Sigmoid colon (tissue), 7 donors: ENCODE data around the gene ZP1. TPM values are rescaled to one million over a fixed set of nuclear protein-coding genes. Genes with fewer than 3 reads are reported as not detected.

Experiments
- DNase-seq: peaks from one replicate; pipeline ENCODE4 v3.0.0-alpha.2; 2019
- H3K27ac ChIP-seq, 4 donors: fragments of 200-600 bp; sonication (generic); one replicate each; pipeline ENCODE4 v1.5.1; 2016 to 2019; ENCODE audit warnings: mild to moderate bottlenecking in 1 of 4
- H3K27me3 ChIP-seq, 3 donors: fragments of 200-600 bp; sonication (generic); one replicate each; pipeline ENCODE4 v1.5.1; 2019; ENCODE audit warnings: mild to moderate bottlenecking in 1 of 3
- H3K36me3 ChIP-seq, 4 donors: fragments of 200-600 bp; sonication (generic); one replicate each; pipeline ENCODE4 v1.5.1; 2016 to 2019
- H3K4me1 ChIP-seq, 4 donors: fragments of 200-600 bp; sonication (generic); one replicate each; pipeline ENCODE4 v1.5.1; 2017 to 2019
- H3K4me3 ChIP-seq, 4 donors: fragments of 200-600 bp; sonication (generic); one replicate each; pipeline ENCODE4 v1.5.1; 2017 to 2019; ENCODE audit warnings: mild to moderate bottlenecking in 2 of 4, moderate library complexity in 1 of 4
- H3K9me3 ChIP-seq, 4 donors: fragments of 200-600 bp in 3 of 4; sonication (generic) in 3 of 4; one replicate each; pipeline versions ENCODE4 v1.5.1 to v1.6.1; 2013 to 2019
- EP300 ChIP-seq, 4 donors: sonication (generic); formaldehyde crosslinking; IDR thresholded peaks; one replicate each; pipeline ENCODE4 v1.6.1; 2017; ENCODE audit warnings: antibody characterized with exemption in 4 of 4
- POLR2A ChIP-seq, 2 donors: fragments of 450-650 bp; IDR thresholded peaks; one replicate each; pipeline ENCODE4 v1.6.1; 2016; ENCODE audit warnings: antibody characterized with exemption in 2 of 2, mild to moderate bottlenecking in 2 of 2, moderate library complexity in 2 of 2
- POLR2AphosphoS5 ChIP-seq, 4 donors: sonication (generic); formaldehyde crosslinking; IDR thresholded peaks; one replicate each; pipeline ENCODE4 v1.6.1; 2017; ENCODE audit warnings: antibody characterized with exemption in 4 of 4
- WGBS, 2 donors: extraction: QIAGEN DNeasy Blood & Tissue Kit; methylation state at CpG; one replicate each; pipeline ENCODE4 v1.1.7; 2013; 5-methylcytosine and 5-hydroxymethylcytosine counted together
- intact Hi-C: fragments of 100-400 bp; cut with DNase I; formaldehyde crosslinking; loops from one replicate; pipeline ENCODE4 v1.15.1; 2023
- polyA plus RNA-seq, 3 donors: library from polyadenylated mRNA; stranded (reverse); fragments of 200-250 nt; gene quantifications; one replicate each; pipeline ENCODE4 v1.2.3, GENCODE V29; 2013
- total RNA-seq, 4 donors: library from RNA; depleted of rRNA; stranded (reverse); fragments of >200 nt; gene quantifications; one replicate each; pipeline ENCODE4 v1.1.0, GENCODE V29; 2016
- TF ChIP-seq, protein P1 (sequence below), 4 experiments: fragments of 450-650 bp in 3 of 4; fragments of 200-600 bp in 1 of 4; IDR thresholded peaks; one replicate each; pipeline ENCODE4 v1.5.1; 2016 to 2019; ENCODE audit warnings: antibody characterized with exemption in 4 of 4, mild to moderate bottlenecking in 3 of 4, moderate library complexity in 2 of 4
- donor health status: healthy with polysubstance abuse.
- donor health status: Bipolar disorder and iron deficiency.
- donor health status: healthy.

The ZP1 gene
- total and polyA plus RNA-seq, 7 donors = 0.15 TPM; not detected in 6

- TF ChIP-seq POLR2AphosphoS5 (IDR thresholded peaks at IDR 0.05) = peak in 1 of 4 donors; percentile 6
- TF ChIP-seq POLR2A (IDR thresholded peaks at IDR 0.05) = no peak
- TF ChIP-seq, protein P1, sequence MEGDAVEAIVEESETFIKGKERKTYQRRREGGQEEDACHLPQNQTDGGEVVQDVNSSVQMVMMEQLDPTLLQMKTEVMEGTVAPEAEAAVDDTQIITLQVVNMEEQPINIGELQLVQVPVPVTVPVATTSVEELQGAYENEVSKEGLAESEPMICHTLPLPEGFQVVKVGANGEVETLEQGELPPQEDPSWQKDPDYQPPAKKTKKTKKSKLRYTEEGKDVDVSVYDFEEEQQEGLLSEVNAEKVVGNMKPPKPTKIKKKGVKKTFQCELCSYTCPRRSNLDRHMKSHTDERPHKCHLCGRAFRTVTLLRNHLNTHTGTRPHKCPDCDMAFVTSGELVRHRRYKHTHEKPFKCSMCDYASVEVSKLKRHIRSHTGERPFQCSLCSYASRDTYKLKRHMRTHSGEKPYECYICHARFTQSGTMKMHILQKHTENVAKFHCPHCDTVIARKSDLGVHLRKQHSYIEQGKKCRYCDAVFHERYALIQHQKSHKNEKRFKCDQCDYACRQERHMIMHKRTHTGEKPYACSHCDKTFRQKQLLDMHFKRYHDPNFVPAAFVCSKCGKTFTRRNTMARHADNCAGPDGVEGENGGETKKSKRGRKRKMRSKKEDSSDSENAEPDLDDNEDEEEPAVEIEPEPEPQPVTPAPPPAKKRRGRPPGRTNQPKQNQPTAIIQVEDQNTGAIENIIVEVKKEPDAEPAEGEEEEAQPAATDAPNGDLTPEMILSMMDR (IDR thresholded peaks at IDR 0.05) = no peak
- intact Hi-C loops = loop anchor here (2.0 to 10.0 kb wide), 3 partner anchors 36 to 1360 kb away; no protein-coding TSS in a partner anchor
- H3K36me3 ChIP-seq = peaks cover 0 to 2% (median 0%) of the 10 kb centered on the region in 4 donors
- DNase-seq = peak; percentile 71
- H3K4me1 ChIP-seq = peaks cover 0 to 45% (median 34%) of the 10 kb centered on the region in 4 donors
- H3K27ac ChIP-seq = peak overlapping the region; percentile 91 to 98 (median 95)
- H3K27me3 ChIP-seq = no peaks in the 10 kb centered on the region
- WGBS, 2 donors = 1% methylated on average over 31 of the region's 31 CpGs
- peak overlapping the region; percentile 82 to 84 (median 83) for H3K4me3 ChIP-seq
- H3K9me3 ChIP-seq = no peaks in the 10 kb centered on the region
These were observed 47.4 kb downstream of the ZP1 start for GRCh38 chr11:60914633-60915247.

- WGBS, 2 donors = 5 to 8% methylated on average over 17 of the region's 17 CpGs
These were observed 48.0 kb downstream of the ZP1 start for GRCh38 chr11:60915248-60915914.

GRCh38 chr11:60916669-60917206 lies 49.4 kb downstream of the ZP1 start:
- intact Hi-C loops = loop anchor here (10.0 kb wide), 2 partner anchors 1058 to 1362 kb away; no protein-coding TSS in a partner anchor
- TF ChIP-seq EP300 (IDR thresholded peaks at IDR 0.05) (no peak), POLR2AphosphoS5 (IDR thresholded peaks at IDR 0.05) (no peak), POLR2A (IDR thresholded peaks at IDR 0.05) (no peak)
- TF ChIP-seq, protein P1 (IDR thresholded peaks at IDR 0.05) = no peak
- peaks cover 17 to 22% (median 19%) of the 10 kb centered on the region in 4 donors for H3K36me3 ChIP-seq
- no peaks in the 10 kb centered on the region for H3K27me3 ChIP-seq
- H3K27ac ChIP-seq = no peak overlapping the region
- DNase-seq = peak; percentile 32
- no peak overlapping the region for H3K4me3 ChIP-seq
- WGBS, 2 donors = 87% methylated on average over 3 of the region's 3 CpGs
- no peaks in the 10 kb centered on the region for H3K9me3 ChIP-seq
- peaks cover 0 to 49% (median 38%) of the 10 kb centered on the region in 4 donors for H3K4me1 ChIP-seq

More at GRCh38 chr11:60915248-60915914, 48.0 kb downstream of the ZP1 start:
- no peaks in the 10 kb centered on the region for H3K27me3 ChIP-seq
- peak overlapping the region; percentile 91 to 98 (median 95) for H3K27ac ChIP-seq
- H3K4me1 ChIP-seq = peaks cover 0 to 49% (median 38%) of the 10 kb centered on the region in 4 donors
- peaks cover 4 to 8% (median 6%) of the 10 kb centered on the region in 4 donors for H3K36me3 ChIP-seq
- DNase-seq = peak; percentile 75
- H3K4me3 ChIP-seq = peak overlapping the region; percentile 82 to 84 (median 83)
- H3K9me3 ChIP-seq = no peaks in the 10 kb centered on the region
- TF ChIP-seq EP300 (IDR thresholded peaks at IDR 0.05) (no peak), POLR2AphosphoS5 (IDR thresholded peaks at IDR 0.05) (no peak)
- TF ChIP-seq, protein P1 (IDR thresholded peaks at IDR 0.05) = no peak
- intact Hi-C loops = loop anchor here (2.0 to 10.0 kb wide), 3 partner anchors 35 to 1361 kb away; no protein-coding TSS in a partner anchor

- H3K36me3 ChIP-seq = peaks cover 23 to 27% (median 25%) of the 10 kb centered on the region in 4 donors
- H3K27me3 ChIP-seq = no peaks in the 10 kb centered on the region
- no peak for TF ChIP-seq POLR2A (IDR thresholded peaks at IDR 0.05)
- TF ChIP-seq POLR2AphosphoS5 (IDR thresholded peaks at IDR 0.05) = no peak
- TF ChIP-seq, protein P1 (IDR thresholded peaks at IDR 0.05) = no peak
- TF ChIP-seq EP300 (IDR thresholded peaks at IDR 0.05) = no peak
- peaks cover 0 to 49% (median 38%) of the 10 kb centered on the region in 4 donors for H3K4me1 ChIP-seq
- no peak for DNase-seq
- H3K27ac ChIP-seq = no peak overlapping the region
- intact Hi-C loops = loop anchor here (10.0 kb wide), 2 partner anchors 1058 to 1362 kb away; no protein-coding TSS in a partner anchor
- H3K9me3 ChIP-seq = no peaks in the 10 kb centered on the region
- H3K4me3 ChIP-seq = no peak overlapping the region
- WGBS, 2 donors = 97 to 100% methylated on average over 1 of the region's 1 CpG
These were observed 49.9 kb downstream of the ZP1 start for GRCh38 chr11:60917267-60917666.
